ENCODE data around the gene SRP68.

- TF ChIP-seq ZNF70 (CRISPR knock-in tag; IDR thresholded peaks at IDR 0.05) (no peak), TSHZ2 (CRISPR knock-in tag; IDR thresholded peaks at IDR 0.05) (no peak)
These were observed 18.3 kb upstream of the SRP68 start for GRCh38 chr17:76090517-76091129.
